ENCODE data around the gene C16orf89. TPM values are rescaled to one million over a fixed set of nuclear protein-coding genes. Genes with fewer than 3 reads are reported as not detected.

Gene C16orf89
- total RNA-seq, 1 experiment from 2014 or later: 1.8 TPM

- TF ChIP-seq ZNF219 (CRISPR knock-in tag; IDR thresholded peaks at IDR 0.05; ENCODE audit: borderline replicate concordance): no peak
These were observed 59.2 kb downstream of the C16orf89 start (continued) for GRCh38 chr16:5006348-5007193.

- no peaks in the 10 kb centered on the region for H3K4me1 Mint-ChIP-seq
- H3K36me3 Mint-ChIP-seq: no peaks in the 10 kb centered on the region
- no peaks in the 10 kb centered on the region for H3K9me3 Mint-ChIP-seq
- ATAC-seq (no peak), DNase-seq (ENCODE audit: low spot score) (no peak)
- ChIA-PET POLR2A (interaction anchor here (0.8 kb wide), 1 partner anchor 35 kb away, joined by 13 read pairs; no protein-coding TSS in a partner anchor), CTCF (interaction anchor here (0.9 kb wide), 1 partner anchor 19 kb away, joined by 5 read pairs; no protein-coding TSS in a partner anchor)
- no peak overlapping the region for H3K4me3 Mint-ChIP-seq
- TF ChIP-seq FOXJ3 (CRISPR knock-in tag; IDR thresholded peaks at IDR 0.05; ENCODE audit: borderline replicate concordance) (no peak), TEAD1 (CRISPR knock-in tag; IDR thresholded peaks at IDR 0.05) (no peak)
- no peaks in the 10 kb centered on the region for H3K27me3 Mint-ChIP-seq (ENCODE audit: low read depth)
- H3K27ac Mint-ChIP-seq: no peak overlapping the region
These were observed 59.8 kb downstream of the C16orf89 start for GRCh38 chr16:5005916-5006315.

GRCh38 chr16:5004311-5004710 lies 61.4 kb downstream of the C16orf89 start:
- no peak overlapping the region for H3K4me3 Mint-ChIP-seq
- CTCF ChIA-PET: no interaction called here
- POLR2A ChIA-PET: no interaction called here
- H3K4me1 Mint-ChIP-seq: no peaks in the 10 kb centered on the region
- no peaks in the 10 kb centered on the region for H3K27me3 Mint-ChIP-seq (ENCODE audit: low read depth)
- DNase-seq (ENCODE audit: low spot score) (no peak), ATAC-seq (no peak)
- H3K27ac Mint-ChIP-seq: no peak overlapping the region
- H3K9me3 Mint-ChIP-seq: no peaks in the 10 kb centered on the region
- no peak for TF ChIP-seq NFYB (CRISPR knock-in tag; conservative IDR thresholded peaks at IDR 0.05; ENCODE audit: low read depth)
- H3K36me3 Mint-ChIP-seq: no peaks in the 10 kb centered on the region

GRCh38 chr16:5003828-5004227 lies 61.9 kb downstream of the C16orf89 start:
- DNase-seq (ENCODE audit: low spot score) (no peak), ATAC-seq (no peak)
- no peak overlapping the region for H3K27ac Mint-ChIP-seq
- no peaks in the 10 kb centered on the region for H3K27me3 Mint-ChIP-seq (ENCODE audit: low read depth)
- TF ChIP-seq HMGA2 (CRISPR knock-in tag; IDR thresholded peaks at IDR 0.05) (no peak), MXD4 (CRISPR knock-in tag; IDR thresholded peaks at IDR 0.05; ENCODE audit: borderline replicate concordance) (no peak), CDX4 (CRISPR knock-in tag; IDR thresholded peaks at IDR 0.05; ENCODE audit: borderline replicate concordance) (no peak), FOXK1 (CRISPR knock-in tag; IDR thresholded peaks at IDR 0.05) (no peak)
- ChIA-PET POLR2A (no interaction called here), CTCF (no interaction called here)
- H3K9me3 Mint-ChIP-seq: no peaks in the 10 kb centered on the region
- no peaks in the 10 kb centered on the region for H3K4me1 Mint-ChIP-seq
- no peak overlapping the region for H3K4me3 Mint-ChIP-seq
- no peaks in the 10 kb centered on the region for H3K36me3 Mint-ChIP-seq

- no peak overlapping the region for H3K27ac Mint-ChIP-seq
- CTCF ChIA-PET: no interaction called here
- POLR2A ChIA-PET: no interaction called here
- no peak overlapping the region for H3K4me3 Mint-ChIP-seq
- TF ChIP-seq USF2 (CRISPR knock-in tag; IDR thresholded peaks at IDR 0.05) (no peak), SMAD4 (CRISPR knock-in tag; IDR thresholded peaks at IDR 0.05) (no peak), ERG (CRISPR knock-in tag; IDR thresholded peaks at IDR 0.05) (no peak), MYBL2 (CRISPR knock-in tag; IDR thresholded peaks at IDR 0.05) (no peak), ZBTB43 (CRISPR knock-in tag; IDR thresholded peaks at IDR 0.05) (no peak), NFYB (CRISPR knock-in tag; conservative IDR thresholded peaks at IDR 0.05; ENCODE audit: low read depth) (no peak), PREB (CRISPR knock-in tag; IDR thresholded peaks at IDR 0.05; ENCODE audit: borderline replicate concordance) (no peak), ZBTB21 (CRISPR knock-in tag; IDR thresholded peaks at IDR 0.05; ENCODE audit: borderline replicate concordance) (no peak)
- DNase-seq (ENCODE audit: low spot score) (no peak), ATAC-seq (no peak)
- H3K4me1 Mint-ChIP-seq: no peaks in the 10 kb centered on the region
- H3K36me3 Mint-ChIP-seq: no peaks in the 10 kb centered on the region
- no peaks in the 10 kb centered on the region for H3K27me3 Mint-ChIP-seq (ENCODE audit: low read depth)
- no peaks in the 10 kb centered on the region for H3K9me3 Mint-ChIP-seq
These were observed 62.5 kb downstream of the C16orf89 start for GRCh38 chr16:5003211-5003610.

Data from WTC11 (cell line).